ENCODE results near the gene RIOK3.
"Not testable (repeated sequence)": the region's sequence is repeated elsewhere in the genome, so short reads cannot be mapped to it uniquely, and the experiment has no call there.

The RIOK3 gene

DNA sequence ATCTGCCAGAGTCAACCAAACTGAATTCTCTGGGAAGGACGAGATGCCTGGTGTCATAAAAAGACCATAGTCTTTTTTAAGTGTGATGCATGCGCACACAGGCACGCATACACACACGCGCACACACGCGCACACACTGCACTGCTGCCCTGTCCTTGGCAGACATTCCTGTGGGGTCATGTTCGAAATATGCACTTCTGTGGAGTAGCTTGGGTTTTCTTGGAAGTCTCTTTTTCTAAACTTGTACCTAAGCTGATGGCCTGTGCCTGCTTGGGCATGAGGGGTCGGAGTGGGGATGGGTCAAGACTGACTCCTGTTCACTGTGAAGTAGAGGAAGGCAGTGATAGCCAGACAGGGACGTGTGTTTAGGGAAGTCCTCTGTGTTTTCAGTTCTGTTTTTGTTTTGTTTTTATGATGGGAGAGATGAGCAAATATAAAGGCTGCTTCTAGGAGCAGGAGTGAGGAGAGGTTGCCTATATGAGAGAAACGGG lies 46.2 kb downstream of the RIOK3 start:
- no peak for DNase-seq

DNA sequence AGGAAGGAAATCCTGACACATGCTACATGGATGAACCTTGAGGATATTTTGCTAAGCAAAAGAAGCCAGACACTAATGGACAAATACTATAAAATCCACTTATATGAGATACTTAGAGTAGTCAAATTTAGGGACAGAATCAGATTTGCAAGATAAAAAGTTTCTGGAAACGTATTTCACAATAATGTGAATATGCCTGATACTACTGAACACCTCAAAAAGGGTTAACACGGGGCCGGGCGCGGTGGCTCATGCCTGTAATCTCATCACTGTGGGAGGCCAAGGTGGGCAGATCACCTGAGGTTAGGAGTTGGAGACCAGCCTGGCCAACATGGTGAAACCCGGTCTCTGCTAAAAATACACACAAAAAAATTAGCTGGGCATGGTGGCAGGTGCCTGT lies 48.5 kb downstream of the RIOK3 start:
- no peak for DNase-seq

DNA sequence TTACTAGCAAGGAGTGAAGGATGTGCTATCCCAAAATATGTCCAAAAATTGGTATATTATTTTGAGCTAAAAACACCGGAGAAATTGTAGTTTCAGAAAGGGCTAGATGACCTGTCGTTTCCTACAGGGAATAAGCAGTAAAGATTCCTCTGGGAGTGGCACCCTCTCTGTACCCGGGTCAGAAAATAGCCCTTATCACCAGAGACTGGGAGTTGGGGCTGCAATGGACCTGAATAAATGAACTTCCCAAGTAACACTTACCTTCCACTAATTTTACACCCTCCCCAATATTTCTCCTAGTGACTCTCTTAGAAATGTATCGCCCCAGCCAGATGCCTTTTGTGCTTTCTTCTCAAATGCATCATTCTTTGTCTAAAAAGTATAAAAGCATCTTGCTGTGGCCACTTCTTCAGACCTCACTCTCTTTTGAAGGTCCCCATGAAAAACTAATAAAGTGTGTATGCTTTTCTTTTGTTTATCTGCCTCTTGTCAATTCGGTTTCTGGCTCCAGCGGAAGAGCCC lies 49.5 kb downstream of the RIOK3 start:
- DNase-seq = no peak

DNA sequence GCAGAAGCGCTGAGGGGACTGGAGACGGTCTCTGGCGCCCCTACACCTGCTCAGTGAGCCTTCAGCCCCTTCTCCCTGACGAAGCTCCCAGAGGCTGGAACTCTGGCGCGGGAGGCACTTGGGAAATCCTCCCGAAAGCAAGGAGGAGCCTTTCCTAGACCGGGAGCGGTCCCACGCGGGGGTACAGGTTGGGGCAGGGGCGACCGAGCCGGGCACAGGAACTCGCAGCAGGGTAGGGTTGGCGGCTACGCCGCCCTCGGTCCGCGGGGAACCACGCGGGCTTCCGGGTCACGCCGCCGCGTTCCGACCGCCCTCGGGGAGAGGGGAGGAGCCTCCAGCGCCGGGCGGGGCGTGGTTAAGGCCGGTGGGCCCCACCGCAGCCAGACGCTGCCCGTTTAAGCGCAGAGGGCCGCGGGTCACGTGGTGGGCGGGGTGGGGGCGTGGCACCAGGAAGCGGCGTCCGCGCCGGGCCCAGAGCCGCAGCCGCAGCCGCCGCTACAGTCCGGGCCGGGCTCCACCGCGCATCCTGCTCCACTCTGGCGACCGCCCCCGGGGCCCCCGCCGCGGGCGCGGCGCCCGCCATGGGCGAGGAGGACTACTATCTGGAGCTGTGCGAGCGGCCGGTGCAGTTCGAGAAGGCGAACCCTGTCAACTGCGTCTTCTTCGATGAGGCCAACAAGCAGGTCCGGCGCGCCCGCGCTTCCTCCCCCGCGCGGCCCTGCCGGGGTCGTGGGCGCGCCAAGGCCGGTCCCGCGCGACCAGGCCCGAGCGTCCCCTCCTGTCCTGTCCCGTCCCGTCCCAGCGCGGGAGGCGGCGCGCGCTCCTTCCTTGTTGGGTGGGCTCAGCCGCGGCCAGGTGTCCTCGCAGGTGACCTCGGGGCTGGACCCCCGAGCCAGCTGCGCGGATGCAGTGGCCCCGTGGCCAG lies 50.2 kb downstream of the RIOK3 start, which contains the start of gene RMC1:
RMC1 (plus strand) TSS at position 474 of the 925 bp plus-strand sequence; CDS start at position 582, 108 bp downstream.
- DNase-seq = peak; percentile 93

DNA sequence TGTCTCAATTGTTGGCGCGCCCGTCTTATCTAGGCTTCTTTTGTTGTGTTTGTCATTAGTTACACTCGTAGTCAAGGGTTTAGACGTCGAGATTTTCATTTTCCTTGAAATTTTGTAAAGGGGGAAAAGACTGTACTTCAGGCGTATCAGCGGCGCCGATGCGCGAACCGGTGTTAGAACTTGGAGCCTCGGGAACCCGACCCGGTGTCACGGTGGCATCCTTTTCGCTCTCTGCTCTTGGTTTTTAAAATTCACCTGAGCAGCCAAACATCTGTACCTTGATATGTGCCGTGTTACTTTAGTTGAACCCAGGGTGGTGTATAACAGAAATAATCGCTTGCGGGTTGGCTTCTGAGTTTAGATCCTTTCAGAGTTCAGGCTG lies 50.9 kb downstream of the RIOK3 start:
- DNase-seq = no peak

DNA sequence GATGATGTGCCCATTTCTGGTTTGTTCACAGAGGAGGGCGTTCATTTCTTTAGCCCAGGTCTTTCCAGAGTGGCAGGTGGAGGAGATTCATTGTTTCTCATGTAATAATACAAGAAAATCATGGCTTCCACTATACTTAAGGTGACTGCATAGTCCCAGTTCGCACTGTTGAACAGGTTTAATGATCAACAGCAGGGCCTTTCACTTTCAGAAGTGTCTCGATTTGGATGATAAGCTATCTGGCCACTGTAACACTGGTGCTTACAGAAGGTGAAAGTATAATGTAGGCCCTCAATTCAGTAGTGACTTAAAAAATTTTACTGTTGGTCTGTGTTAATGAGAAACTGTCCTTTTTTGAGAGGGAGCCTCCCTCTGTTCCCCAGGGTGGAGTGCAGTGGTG lies 51.6 kb downstream of the RIOK3 start:
- DNase-seq = no peak

DNA sequence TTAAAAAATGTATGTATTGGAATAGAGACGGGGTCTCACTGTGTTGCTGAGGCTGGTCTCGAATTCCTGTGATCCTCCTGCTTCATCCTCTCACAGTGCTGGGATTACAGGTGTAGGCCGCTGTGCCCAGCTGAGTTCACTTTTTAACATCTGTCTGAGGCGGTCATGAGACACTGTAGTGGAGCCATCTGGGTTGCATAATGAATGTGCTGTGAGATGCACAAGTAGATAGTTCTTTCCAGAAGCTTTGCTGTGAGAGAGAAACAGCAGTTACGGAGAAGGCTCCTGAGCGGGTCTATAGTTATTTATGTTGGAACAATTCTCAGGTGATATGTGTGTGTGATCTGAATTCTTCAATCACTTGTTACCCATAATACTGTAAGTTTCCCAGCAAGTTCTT lies 53.3 kb downstream of the RIOK3 start:
- DNase-seq = no peak

DNA sequence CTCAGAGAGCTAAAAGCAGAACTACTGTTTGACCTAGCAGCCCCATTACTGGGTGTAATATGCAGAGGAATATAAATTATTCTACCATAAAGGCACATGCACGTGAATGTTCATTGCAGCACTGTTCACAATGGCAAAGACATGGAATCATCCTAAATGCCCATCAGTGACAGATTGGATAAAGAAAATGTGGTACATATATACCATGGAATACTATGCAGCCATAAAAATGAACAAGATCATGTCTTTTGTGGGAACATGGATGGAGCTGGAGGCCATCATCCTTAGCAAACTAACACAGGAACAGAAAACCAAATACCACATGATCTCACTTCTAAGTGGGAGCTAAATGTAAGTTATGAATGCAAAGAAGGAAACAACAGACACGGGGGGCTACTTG lies 57.8 kb downstream of the RIOK3 start:
- DNase-seq = not testable (repeated sequence)

DNA sequence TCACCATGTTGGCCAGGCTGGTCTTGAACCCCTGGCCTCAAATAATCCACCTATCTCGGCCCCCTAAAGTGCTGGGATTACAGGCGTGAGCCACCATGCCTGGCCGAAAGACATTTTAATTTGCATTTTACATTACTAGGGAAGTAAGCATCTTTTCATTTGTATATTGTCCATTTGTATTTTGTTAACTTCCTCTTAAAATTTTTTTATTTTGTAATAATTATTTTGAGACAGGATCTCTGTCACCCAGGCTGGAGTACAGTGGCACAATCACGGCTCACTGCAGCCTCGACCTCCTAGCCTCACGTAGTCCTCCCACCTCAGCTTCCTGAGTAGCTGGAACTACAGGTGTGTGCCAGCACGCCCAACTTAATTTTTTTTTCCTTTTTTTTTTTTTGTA lies 59.1 kb downstream of the RIOK3 start:
- DNase-seq = not testable (repeated sequence)

DNA sequence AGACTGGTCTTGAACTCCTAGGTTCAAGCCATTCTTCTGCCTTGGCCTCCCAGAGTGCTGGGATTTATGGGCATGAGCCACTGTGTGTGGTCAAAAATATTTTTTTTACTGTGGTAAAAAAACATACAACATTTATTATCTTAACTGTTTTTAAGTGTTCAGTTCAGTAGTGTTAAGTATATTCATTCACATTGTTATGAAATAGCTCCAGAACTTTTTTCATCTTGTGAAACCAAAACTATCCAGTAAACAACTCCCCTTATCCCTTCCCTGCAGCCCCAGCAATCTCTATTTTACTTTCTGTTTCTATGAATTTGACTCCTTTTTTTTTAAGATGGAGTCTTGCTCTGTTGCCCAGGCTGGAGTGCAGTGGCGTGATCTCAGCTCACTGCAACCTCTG lies 59.6 kb downstream of the RIOK3 start:
- DNase-seq = no peak

DNA sequence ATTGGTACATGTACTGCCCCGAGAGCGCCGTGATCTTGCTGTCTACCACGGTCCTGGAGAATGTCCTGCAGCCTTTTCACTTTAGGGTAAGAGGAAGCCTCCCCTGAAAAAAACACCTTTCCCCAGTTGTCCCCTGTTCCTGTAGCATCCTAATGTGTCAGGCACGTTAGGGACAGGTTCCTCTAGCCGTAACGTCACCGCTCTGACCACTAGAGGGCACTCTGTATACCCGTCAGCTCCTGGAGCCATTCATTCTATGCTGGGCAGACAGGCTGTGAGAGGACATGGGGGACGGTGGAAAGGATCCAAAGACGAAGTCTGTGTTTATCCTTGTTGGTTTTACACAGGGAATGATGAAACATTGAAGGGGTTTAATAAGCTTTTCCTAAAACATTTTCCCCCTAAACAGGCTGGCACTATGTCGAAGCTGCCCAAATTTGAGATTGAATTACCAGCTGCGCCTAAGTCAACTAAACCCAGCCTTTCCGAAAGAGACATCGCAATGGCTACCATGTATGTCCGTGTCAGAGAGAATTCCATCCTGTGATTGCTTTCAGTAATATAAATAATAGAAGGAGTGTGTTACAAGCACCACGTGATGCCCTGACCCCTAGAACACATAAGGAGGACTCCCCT lies 62.9 kb downstream of the RIOK3 start:
- peak; percentile 32 for DNase-seq

DNA sequence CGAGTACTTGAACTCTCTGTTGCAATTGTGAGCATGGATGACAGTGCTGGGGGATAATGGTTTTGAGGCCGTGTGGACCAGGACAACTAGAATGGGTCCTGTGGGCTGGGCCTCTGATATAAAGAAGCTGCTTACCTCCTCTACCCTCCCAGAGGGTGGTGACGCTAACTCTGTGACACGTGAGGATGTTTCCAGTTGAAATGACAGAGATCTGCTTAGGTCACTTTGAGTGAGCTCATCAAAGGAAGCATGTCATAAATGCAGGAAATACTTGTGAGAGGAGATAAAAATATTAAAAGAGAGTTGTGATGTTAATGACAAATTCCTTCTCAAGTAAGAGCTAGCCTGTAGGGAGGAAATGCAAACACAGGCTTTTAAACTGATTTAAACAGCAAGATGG lies 66.6 kb downstream of the RIOK3 start:
- DNase-seq = no peak

DNA sequence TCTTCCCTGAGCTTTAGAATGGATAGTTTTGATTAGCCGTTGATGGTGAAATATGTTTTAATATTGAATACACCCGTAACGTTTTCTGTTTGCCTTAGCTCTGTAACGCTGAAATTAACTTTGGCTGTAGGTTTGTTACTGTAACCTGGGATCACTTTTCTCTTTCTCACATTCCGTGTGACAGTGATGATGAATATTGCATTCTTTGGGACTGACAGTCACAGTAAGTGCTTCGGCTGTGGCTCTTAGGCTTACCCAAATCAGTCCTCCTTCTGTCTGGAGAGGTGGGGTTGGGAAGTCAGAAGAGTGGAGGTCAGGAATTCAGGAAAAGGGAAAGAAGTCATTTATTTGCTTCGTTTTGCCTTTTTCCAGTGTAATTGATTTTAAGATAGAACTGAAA lies 68.2 kb downstream of the RIOK3 start:
- DNase-seq = no peak

DNA sequence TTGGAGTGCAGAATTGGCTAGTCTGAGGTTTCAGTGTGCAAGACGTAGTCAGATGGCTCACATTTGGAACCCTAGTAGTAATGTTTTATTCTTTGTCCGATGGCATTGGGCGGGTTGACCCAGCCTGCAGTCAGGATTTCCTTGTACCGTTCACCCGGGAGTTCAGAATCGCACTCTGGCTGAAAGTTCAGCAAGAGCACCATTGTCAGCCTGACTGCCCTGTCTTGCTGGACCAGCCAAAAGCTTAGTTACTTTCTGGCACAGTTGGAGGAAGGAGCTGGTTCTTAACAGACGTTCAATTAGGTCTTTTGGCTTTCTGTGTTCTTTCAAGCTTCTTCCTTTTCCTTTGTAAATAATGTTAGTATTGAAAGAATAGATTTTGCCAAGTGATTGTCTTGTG lies 68.8 kb downstream of the RIOK3 start:
- DNase-seq = no peak

DNA sequence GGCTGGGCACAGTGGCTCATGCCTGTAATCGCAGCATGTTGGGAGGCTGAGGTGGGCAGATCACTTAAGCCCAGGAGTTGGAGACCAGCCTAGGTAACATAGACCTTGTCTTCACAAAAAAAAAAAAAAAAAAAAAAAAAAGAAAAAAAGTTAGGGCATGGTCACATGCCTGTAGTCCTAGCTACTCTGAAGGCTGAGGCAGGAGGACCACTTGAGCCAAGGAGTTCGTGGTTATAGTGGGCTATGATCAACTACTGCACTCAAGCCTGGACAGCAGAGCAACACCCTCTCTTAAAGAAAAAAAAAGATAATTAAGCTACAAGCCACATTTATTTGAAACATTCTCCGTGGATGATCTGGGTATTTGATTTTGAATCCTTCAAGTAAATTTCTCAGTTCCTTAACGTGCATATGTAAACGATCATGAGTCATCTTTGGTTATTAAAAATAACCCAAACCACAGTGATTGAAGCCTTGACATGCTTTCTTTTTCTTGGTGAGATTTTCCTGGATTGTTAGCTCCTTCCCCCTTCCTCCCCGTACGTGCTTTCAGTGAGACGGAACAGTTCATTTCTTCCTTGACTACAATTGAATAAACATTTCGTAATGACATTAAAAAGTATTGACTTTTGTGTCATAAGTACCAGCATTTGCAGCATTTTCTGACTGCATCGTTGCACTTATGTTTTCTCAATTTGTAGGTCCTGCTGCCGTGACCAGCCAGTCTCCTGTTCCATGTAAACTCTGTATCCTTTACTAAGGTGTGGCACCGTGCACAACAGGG lies 70.5 kb downstream of the RIOK3 start:
- no peak for DNase-seq

DNA sequence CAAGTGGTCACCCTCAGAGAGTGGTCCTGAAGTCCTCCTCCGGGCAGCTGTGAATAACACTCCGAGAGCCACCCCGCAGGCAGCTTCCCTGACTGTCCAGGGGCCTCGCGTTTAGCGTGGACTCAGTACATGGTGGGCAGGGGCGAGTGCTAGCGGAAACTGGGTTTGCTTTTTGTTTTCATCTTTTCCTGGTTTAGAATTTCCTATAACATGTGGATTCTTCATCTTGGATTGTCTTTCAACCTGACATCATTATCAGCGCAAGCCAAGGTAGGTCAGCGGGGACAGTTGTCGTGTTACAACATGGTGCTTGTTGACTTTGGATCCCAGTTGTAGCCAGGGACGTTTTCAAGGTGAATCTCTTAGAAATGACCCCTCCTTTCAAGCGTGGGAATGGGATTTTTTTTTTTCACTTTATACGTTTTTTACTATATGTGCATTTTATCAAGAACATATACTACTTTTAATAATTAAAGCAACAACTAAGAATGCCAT lies 71.2 kb downstream of the RIOK3 start:
- no peak for DNase-seq

DNA sequence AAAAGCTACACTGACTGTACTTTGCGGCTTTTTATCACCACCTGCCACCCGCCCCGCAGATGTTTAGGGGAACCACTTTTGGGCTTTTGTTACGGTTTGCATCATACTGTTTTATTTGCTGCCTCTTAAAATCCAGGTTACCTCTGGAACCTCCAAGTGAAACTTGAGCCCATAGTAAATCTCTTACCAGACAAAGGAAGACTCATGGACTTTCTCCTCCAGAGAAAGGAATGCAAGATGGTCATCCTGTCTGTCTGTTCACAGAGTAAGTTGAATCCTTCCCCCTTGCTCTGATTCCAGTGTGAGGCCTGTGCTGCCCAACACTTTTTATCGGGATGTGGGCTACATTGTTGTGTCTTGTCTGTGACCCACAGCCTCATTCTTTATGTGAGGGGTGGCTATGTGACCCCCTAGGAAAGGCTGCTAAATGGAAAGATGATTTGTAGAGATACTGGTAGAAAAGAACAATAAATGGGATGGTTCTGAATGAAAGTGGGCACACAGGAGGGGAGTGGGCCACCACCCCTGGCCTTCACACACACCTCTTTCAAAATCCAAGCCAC lies 73.5 kb downstream of the RIOK3 start:
- no peak for DNase-seq

DNA sequence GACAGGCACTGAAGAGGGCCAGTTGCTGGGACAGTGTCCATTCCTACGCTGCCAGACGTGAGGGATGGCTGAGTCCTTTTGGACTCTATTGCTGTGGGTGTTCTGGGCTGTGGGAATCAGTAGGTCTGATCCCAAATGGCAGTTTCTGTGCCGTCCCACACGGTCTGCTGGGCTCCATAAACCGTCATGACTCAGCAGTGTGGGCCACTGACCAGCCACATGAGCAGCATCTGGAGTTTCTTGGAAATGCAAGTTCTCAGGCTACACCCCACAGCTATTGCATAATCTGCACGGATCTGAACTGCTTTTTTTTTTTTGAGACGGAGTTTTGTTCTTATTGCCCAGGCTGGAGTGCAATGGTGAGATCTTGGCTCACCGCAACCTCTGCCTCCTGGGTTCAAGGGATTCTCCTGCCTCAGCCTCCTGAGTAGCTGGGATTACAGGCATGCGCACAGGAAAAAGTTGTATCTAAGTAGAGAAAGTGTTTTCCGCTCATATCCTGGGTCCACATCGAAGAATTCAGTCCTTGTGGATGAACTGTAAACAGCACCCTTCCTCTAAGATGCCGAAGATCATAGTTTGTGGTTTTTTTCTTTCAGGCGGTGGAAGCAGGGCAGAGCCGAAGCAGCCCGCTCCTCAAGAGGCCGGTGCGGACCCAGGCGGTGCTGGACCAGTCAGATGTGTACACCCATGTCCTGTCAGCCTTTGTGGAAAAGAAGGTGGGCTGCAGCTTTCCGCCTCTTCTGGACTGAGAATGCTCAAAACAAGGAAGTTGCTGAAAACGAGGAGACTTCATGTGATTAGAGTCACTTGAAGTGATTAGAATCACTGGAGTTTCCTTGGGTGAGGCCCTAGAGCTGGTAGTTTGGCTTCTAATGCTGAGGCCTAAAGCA lies 75.7 kb downstream of the RIOK3 start:
- DNase-seq = no peak

DNA sequence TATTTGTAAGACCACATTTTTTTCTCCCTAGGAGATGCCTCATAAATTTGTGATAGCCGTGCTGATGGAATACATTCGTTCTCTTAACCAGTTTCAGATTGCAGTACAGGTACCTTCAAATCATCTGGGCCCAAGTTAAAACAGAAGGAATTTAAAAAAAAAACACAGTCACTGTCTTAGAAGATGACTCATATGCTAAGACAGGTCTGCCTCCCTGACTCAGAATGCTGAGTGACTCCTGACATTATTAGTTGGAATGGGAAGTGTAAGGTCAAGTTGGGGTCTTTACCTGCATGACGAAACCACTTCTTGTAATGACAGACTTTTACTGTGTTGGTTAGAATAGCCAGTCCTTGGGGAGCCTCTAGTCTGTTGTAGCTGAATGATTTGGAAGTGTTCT lies 76.5 kb downstream of the RIOK3 start:
- no peak for DNase-seq

DNA sequence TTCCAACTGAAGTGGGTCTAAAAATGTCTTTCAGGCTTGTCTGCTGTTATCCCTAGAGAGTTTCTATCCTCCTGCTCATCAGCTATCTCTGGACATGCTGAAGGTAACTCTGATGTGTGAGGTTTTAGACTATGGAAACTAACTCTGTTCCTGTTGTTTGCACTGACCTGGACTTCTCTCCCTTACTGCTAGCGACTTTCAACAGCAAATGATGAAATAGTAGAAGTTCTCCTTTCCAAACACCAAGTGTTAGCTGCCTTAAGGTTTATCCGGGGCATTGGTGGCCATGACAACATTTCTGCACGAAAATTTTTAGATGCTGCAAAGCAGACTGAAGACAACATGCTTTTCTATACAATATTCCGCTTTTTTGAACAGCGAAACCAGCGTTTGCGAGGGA lies 77.1 kb downstream of the RIOK3 start:
- no peak for DNase-seq

DNA sequence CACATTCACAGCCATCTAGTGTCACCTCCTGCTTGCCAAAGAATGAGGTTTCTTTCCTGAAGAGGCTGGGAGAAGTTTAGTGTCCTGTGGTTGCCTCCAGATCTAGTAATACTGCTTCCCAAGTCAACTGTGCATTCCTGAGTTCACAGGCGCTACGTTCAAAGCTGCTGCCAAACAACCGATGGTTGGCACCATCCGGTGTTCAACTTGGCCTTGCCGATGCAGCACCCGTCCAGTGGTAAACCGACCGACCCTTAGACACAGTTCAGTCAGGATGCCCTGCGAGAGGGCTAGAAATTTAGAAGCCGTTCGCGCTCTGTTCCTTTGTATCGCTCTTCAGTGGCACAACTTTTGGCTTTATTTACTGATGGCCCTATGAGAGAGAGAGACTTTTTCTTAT lies 78.8 kb downstream of the RIOK3 start:
- no peak for DNase-seq
